ENCODE measurements around the gene PRAMEF1.

GRCh38 chr1:12778907-12779306 is 12.3 kb upstream of the PRAMEF1 start:
- TF ChIP-seq, protein P1, sequence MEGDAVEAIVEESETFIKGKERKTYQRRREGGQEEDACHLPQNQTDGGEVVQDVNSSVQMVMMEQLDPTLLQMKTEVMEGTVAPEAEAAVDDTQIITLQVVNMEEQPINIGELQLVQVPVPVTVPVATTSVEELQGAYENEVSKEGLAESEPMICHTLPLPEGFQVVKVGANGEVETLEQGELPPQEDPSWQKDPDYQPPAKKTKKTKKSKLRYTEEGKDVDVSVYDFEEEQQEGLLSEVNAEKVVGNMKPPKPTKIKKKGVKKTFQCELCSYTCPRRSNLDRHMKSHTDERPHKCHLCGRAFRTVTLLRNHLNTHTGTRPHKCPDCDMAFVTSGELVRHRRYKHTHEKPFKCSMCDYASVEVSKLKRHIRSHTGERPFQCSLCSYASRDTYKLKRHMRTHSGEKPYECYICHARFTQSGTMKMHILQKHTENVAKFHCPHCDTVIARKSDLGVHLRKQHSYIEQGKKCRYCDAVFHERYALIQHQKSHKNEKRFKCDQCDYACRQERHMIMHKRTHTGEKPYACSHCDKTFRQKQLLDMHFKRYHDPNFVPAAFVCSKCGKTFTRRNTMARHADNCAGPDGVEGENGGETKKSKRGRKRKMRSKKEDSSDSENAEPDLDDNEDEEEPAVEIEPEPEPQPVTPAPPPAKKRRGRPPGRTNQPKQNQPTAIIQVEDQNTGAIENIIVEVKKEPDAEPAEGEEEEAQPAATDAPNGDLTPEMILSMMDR (conservative IDR thresholded peaks at IDR 0.05) = no peak
- no peak for TF ChIP-seq ZFX (IDR thresholded peaks at IDR 0.05)
